PFSK-1 (cell line): ENCODE results near the gene VSNL1.

Experiments
- SIN3A ChIP-seq: IDR thresholded peaks from 2 replicates; pipeline ENCODE4 v1.6.1; 2012; ENCODE audit warnings: mild to moderate bottlenecking, low read length, moderate library complexity, borderline replicate concordance; ENCODE audit not compliant: insufficient read depth
- TAF1 ChIP-seq: IDR thresholded peaks from 2 replicates; pipeline ENCODE4 v1.6.1; 2012; ENCODE audit warnings: low read length, control low read depth, borderline replicate concordance; ENCODE audit not compliant: insufficient read depth
- TF ChIP-seq, protein P1 (sequence below), 2 experiments: IDR thresholded peaks; 2 replicates each; pipeline versions ENCODE4 v1.6.1 to v1.8.0; 2011 to 2012; ENCODE audit warnings: low read depth in 2 of 2, low read length in 2 of 2, control low read depth in 1 of 2, inconsistent platforms in 1 of 2, mild to moderate bottlenecking in 1 of 2, moderate library complexity in 1 of 2; ENCODE audit not compliant: insufficient read depth in 1 of 2

DNA sequence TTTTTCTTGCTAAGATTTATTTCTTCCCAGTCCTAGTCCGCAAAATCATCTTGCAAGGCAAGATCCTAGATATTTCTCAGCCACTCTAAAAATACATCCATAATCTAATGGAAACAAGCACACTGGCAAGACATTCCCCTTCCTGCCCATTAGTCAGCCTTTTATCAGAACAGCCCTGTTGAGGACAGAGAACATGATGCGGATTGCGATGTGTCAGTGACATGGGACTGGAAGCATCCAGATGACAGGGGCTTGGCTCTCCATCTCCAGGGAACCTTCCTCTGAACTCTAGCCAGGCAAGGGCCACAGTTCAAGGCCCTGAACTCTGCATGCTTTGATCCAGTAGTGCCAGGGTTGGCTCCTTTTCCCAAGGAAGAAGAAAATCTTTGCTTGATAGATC lies 70.0 kb downstream of the VSNL1 start:
- TF ChIP-seq TAF1 (no peak), SIN3A (no peak)
- TF ChIP-seq, protein P1, sequence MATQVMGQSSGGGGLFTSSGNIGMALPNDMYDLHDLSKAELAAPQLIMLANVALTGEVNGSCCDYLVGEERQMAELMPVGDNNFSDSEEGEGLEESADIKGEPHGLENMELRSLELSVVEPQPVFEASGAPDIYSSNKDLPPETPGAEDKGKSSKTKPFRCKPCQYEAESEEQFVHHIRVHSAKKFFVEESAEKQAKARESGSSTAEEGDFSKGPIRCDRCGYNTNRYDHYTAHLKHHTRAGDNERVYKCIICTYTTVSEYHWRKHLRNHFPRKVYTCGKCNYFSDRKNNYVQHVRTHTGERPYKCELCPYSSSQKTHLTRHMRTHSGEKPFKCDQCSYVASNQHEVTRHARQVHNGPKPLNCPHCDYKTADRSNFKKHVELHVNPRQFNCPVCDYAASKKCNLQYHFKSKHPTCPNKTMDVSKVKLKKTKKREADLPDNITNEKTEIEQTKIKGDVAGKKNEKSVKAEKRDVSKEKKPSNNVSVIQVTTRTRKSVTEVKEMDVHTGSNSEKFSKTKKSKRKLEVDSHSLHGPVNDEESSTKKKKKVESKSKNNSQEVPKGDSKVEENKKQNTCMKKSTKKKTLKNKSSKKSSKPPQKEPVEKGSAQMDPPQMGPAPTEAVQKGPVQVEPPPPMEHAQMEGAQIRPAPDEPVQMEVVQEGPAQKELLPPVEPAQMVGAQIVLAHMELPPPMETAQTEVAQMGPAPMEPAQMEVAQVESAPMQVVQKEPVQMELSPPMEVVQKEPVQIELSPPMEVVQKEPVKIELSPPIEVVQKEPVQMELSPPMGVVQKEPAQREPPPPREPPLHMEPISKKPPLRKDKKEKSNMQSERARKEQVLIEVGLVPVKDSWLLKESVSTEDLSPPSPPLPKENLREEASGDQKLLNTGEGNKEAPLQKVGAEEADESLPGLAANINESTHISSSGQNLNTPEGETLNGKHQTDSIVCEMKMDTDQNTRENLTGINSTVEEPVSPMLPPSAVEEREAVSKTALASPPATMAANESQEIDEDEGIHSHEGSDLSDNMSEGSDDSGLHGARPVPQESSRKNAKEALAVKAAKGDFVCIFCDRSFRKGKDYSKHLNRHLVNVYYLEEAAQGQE (IDR thresholded peaks at IDR 0.05; ENCODE audit: insufficient read depth in 1 of 2, low read depth in 2 of 2, low read length in 2 of 2) = no peak
